ENCODE measurements around the gene PRKCSH.

The PRKCSH gene

GRCh38 chr19:11499220-11499726 lies 63.8 kb downstream of the PRKCSH start:
- peaks cover 14% of the 10 kb centered on the region for H3K36me3 Mint-ChIP-seq (ENCODE audit: insufficient read depth)

GRCh38 chr19:11499890-11500420 lies 64.5 kb downstream of the PRKCSH start:
- H3K9me3 Mint-ChIP-seq, result no peaks in the 10 kb centered on the region
- H3K27ac Mint-ChIP-seq, result peak overlapping the region in 1 of 2 donors; percentile 27
- H3K4me3 Mint-ChIP-seq, result no peak overlapping the region
- no peaks in the 10 kb centered on the region for H3K27me3 Mint-ChIP-seq
- H3K4me1 Mint-ChIP-seq (ENCODE audit: low read depth in 2 of 2), result peaks cover 18 to 20% of the 10 kb centered on the region in 2 donors
- DNase-seq (no peak), ATAC-seq (replicated peaks) (no peak)
- peaks cover 15% of the 10 kb centered on the region for H3K36me3 Mint-ChIP-seq (ENCODE audit: insufficient read depth)

More at GRCh38 chr19:11499220-11499726, 63.8 kb downstream of the PRKCSH start:
- ATAC-seq (replicated peaks) (no peak), DNase-seq (no peak)
- Mint-ChIP-seq H3K9me3 (no peaks in the 10 kb centered on the region), H3K4me3 (no peak overlapping the region), H3K27me3 (no peaks in the 10 kb centered on the region), H3K27ac (no peak overlapping the region), H3K4me1 (ENCODE audit: low read depth in 2 of 2) (peaks cover 11 to 14% of the 10 kb centered on the region in 2 donors)
